Thymus (tissue), 11 donors: ENCODE measurements around the gene FAM180A. TPM values are rescaled to one million over a fixed set of nuclear protein-coding genes. Genes with fewer than 3 reads are reported as not detected.

Experiments
- DNase-seq, 9 donors: peaks; one replicate each; pipeline ENCODE4 v3.0.0-alpha.2; 2013; ENCODE audit warnings: low spot score in 9 of 9, low read depth in 6 of 9, missing footprints in 1 of 9
- H3K27ac ChIP-seq, 2 donors: one replicate each; pipeline ENCODE4 v1.5.1; 2013; ENCODE audit warnings: control low read depth in 1 of 2, low read depth in 1 of 2, low read length in 1 of 2, mild to moderate bottlenecking in 1 of 2, moderate library complexity in 1 of 2
- H3K27me3 ChIP-seq, 2 donors: one replicate each; pipeline ENCODE4 v1.5.1; 2013; ENCODE audit warnings: low read length in 1 of 2; ENCODE audit not compliant: control insufficient read depth in 2 of 2, insufficient read depth in 1 of 2
- H3K36me3 ChIP-seq, 2 donors: one replicate each; pipeline ENCODE4 v1.5.1; 2013; ENCODE audit warnings: low read length in 1 of 2, mild to moderate bottlenecking in 1 of 2, moderate library complexity in 1 of 2; ENCODE audit not compliant: control insufficient read depth in 2 of 2, insufficient read depth in 2 of 2
- H3K4me1 ChIP-seq, 2 donors: one replicate each; pipeline ENCODE4 v1.5.1; 2013; ENCODE audit warnings: low read length in 2 of 2; ENCODE audit not compliant: control insufficient read depth in 2 of 2, insufficient read depth in 2 of 2
- H3K4me3 ChIP-seq, 2 donors: one replicate each; pipeline ENCODE4 v1.5.1; 2013; ENCODE audit warnings: low read length in 2 of 2, control low read depth in 1 of 2, mild to moderate bottlenecking in 1 of 2
- H3K9me3 ChIP-seq, 2 donors: one replicate each; pipeline ENCODE4 v1.5.1; 2013; ENCODE audit warnings: low read length in 1 of 2, mild to moderate bottlenecking in 1 of 2; ENCODE audit not compliant: control insufficient read depth in 2 of 2, insufficient read depth in 1 of 2
- WGBS: extraction: QIAGEN DNeasy Blood & Tissue Kit; methylation state at CpG from one replicate; pipeline ENCODE4 v1.1.7; 2013; 5-methylcytosine and 5-hydroxymethylcytosine counted together
- polyA plus RNA-seq: library from polyadenylated mRNA; stranded (reverse); fragments of 200-250 nt; gene quantifications from one replicate; pipeline ENCODE4 v1.2.3, GENCODE V29; 2013
- total RNA-seq: library from RNA; stranded (reverse); fragments of 120-200 nt; gene quantifications from one replicate; pipeline ENCODE4 v1.2.4, GENCODE V29; 2013
- donor health status: healthy.

The FAM180A gene
- total and polyA plus RNA-seq, 2 donors = 0.05 to 0.11 TPM

- no peaks in the 10 kb centered on the region for H3K27me3 ChIP-seq
- no peak overlapping the region for H3K27ac ChIP-seq
- DNase-seq = no peak
- no peaks in the 10 kb centered on the region for H3K9me3 ChIP-seq
- no peak overlapping the region for H3K4me3 ChIP-seq
- no peaks in the 10 kb centered on the region for H3K4me1 ChIP-seq
- 85% methylated on average over 6 of the region's 6 CpGs for WGBS
- H3K36me3 ChIP-seq = no peaks in the 10 kb centered on the region
These were observed 11.9 kb downstream of the FAM180A start for GRCh38 chr7:135736586-135737305.

GRCh38 chr7:135734343-135734689 is 14.3 kb downstream of the FAM180A start:
- no peaks in the 10 kb centered on the region for H3K4me1 ChIP-seq
- no peaks in the 10 kb centered on the region for H3K9me3 ChIP-seq
- no peaks in the 10 kb centered on the region for H3K36me3 ChIP-seq
- H3K4me3 ChIP-seq = no peak overlapping the region
- DNase-seq = no peak
- 95% methylated on average over 1 of the region's 1 CpG for WGBS
- H3K27ac ChIP-seq = no peak overlapping the region
- no peaks in the 10 kb centered on the region for H3K27me3 ChIP-seq

- DNase-seq = no peak
- H3K27me3 ChIP-seq = no peaks in the 10 kb centered on the region
- H3K36me3 ChIP-seq = no peaks in the 10 kb centered on the region
- H3K27ac ChIP-seq = no peak overlapping the region
- no peaks in the 10 kb centered on the region for H3K9me3 ChIP-seq
- H3K4me3 ChIP-seq = no peak overlapping the region
- no peaks in the 10 kb centered on the region for H3K4me1 ChIP-seq
- 97% methylated on average over 21 of the region's 21 CpGs for WGBS
These were observed 14.8 kb downstream of the FAM180A start for GRCh38 chr7:135733603-135734342.

- no peak overlapping the region for H3K4me3 ChIP-seq
- no peak overlapping the region for H3K27ac ChIP-seq
- no peaks in the 10 kb centered on the region for H3K4me1 ChIP-seq
- H3K9me3 ChIP-seq = no peaks in the 10 kb centered on the region
- no peaks in the 10 kb centered on the region for H3K27me3 ChIP-seq
- WGBS = 97% methylated on average over 4 of the region's 4 CpGs
- H3K36me3 ChIP-seq = no peaks in the 10 kb centered on the region
- no peak for DNase-seq
These were observed 17.5 kb downstream of the FAM180A start for GRCh38 chr7:135731131-135731530.

- DNase-seq = no peak
- Histone ChIP-seq H3K27me3 (no peaks in the 10 kb centered on the region), H3K36me3 (no peaks in the 10 kb centered on the region), H3K9me3 (no peaks in the 10 kb centered on the region), H3K4me1 (no peaks in the 10 kb centered on the region), H3K4me3 (no peak overlapping the region), H3K27ac (no peak overlapping the region)
- WGBS = 95% methylated on average over 5 of the region's 5 CpGs
These were observed 19.4 kb downstream of the FAM180A start for GRCh38 chr7:135729230-135729629.

GRCh38 chr7:135728136-135728669 is 20.4 kb downstream of the FAM180A start, which contains the start of gene SLC13A4:
Gene SLC13A4, minus strand, starts transcription at chr7:135728186. Its CDS starts 690 bp downstream, at chr7:135727496.
- WGBS = 94% methylated on average over 11 of the region's 11 CpGs
- H3K4me3 ChIP-seq = no peak within 1 kb of the TSS
- DNase-seq = no peak
- H3K4me1 ChIP-seq = no peaks in the 10 kb centered on the region
- no peaks in the 10 kb centered on the region for H3K36me3 ChIP-seq
- no peaks in the 10 kb centered on the region for H3K27me3 ChIP-seq
- H3K27ac ChIP-seq = no peak within 1 kb of the TSS
- no peaks in the 10 kb centered on the region for H3K9me3 ChIP-seq

- no peak overlapping the region for H3K4me3 ChIP-seq
- no peak for DNase-seq
- no peaks in the 10 kb centered on the region for H3K9me3 ChIP-seq
- 95% methylated on average over 30 of the region's 30 CpGs for WGBS
- no peaks in the 10 kb centered on the region for H3K4me1 ChIP-seq
- no peaks in the 10 kb centered on the region for H3K36me3 ChIP-seq
- no peak overlapping the region for H3K27ac ChIP-seq
- H3K27me3 ChIP-seq = no peaks in the 10 kb centered on the region
These were observed 21.5 kb downstream of the FAM180A start for GRCh38 chr7:135726911-135727673.

- no peaks in the 10 kb centered on the region for H3K36me3 ChIP-seq
- H3K4me3 ChIP-seq = no peak overlapping the region
- no peaks in the 10 kb centered on the region for H3K4me1 ChIP-seq
- no peaks in the 10 kb centered on the region for H3K27me3 ChIP-seq
- no peaks in the 10 kb centered on the region for H3K9me3 ChIP-seq
- H3K27ac ChIP-seq = no peak overlapping the region
- DNase-seq = no peak
- WGBS = 34% methylated on average over 5 of the region's 5 CpGs
These were observed 22.3 kb downstream of the FAM180A start for GRCh38 chr7:135726276-135726788.
